GM21515 (cell line): Measurements from ENCODE around the gene PARP16.
A peak's percentile ranks its signal among the peaks of the same experiment; 100 is the strongest.

Source experiments
- ATAC-seq: cut with Tn5 transposase; IDR thresholded peaks from one replicate; pipeline ENCODE4 v1.9.1; 2021; ENCODE audit not compliant: unreplicated experiment

PARP16 gene

GRCh38 chr15:65312400-65312916 is 25.8 kb upstream of the PARP16 start:
- ATAC-seq, result no peak

- no peak for ATAC-seq
Observed at GRCh38 chr15:65311760-65312159, 25.1 kb upstream of the PARP16 start.

- ATAC-seq, result no peak
Observed at GRCh38 chr15:65310431-65311137, 23.9 kb upstream of the PARP16 start.

GRCh38 chr15:65309882-65310418 is 23.3 kb upstream of the PARP16 start:
- no peak for ATAC-seq

- no peak for ATAC-seq
Observed at GRCh38 chr15:65307978-65308377, 21.3 kb upstream of the PARP16 start.

GRCh38 chr15:65306551-65306950 is 19.9 kb upstream of the PARP16 start:
- no peak for ATAC-seq

GRCh38 chr15:65305776-65306175 is 19.1 kb upstream of the PARP16 start:
- no peak for ATAC-seq

- peak; percentile 2 for ATAC-seq
Observed at GRCh38 chr15:65305150-65305758, 18.6 kb upstream of the PARP16 start.

GRCh38 chr15:65304381-65305149 is 17.9 kb upstream of the PARP16 start, which contains the start of gene RNU5B-1:
Gene RNU5B-1, plus strand, starts transcription at chr15:65304677.
- peak; percentile 54 for ATAC-seq

GRCh38 chr15:65303687-65304380 is 17.2 kb upstream of the PARP16 start:
- peak; percentile 6 for ATAC-seq

- ATAC-seq, result no peak
Observed at GRCh38 chr15:65302061-65302460, 15.4 kb upstream of the PARP16 start.

- no peak for ATAC-seq
Observed at GRCh38 chr15:65300924-65301441, 14.3 kb upstream of the PARP16 start.

- ATAC-seq, result no peak
Observed at GRCh38 chr15:65298731-65299130, 12.0 kb upstream of the PARP16 start.

- ATAC-seq, result no peak
Observed at GRCh38 chr15:65292938-65293518, 6.3 kb upstream of the PARP16 start.

GRCh38 chr15:65290228-65290627 is 3.5 kb upstream of the PARP16 start:
- ATAC-seq, result no peak

- ATAC-seq, result no peak
Observed at GRCh38 chr15:65289261-65289854, 2.7 kb upstream of the PARP16 start.

GRCh38 chr15:65287520-65287855 is 805 bp upstream of the PARP16 start:
- ATAC-seq, result no peak

- ATAC-seq, result peak; percentile 19
Observed at GRCh38 chr15:65286069-65286703, 497 bp downstream of the PARP16 start.

GRCh38 chr15:65285291-65286068 is 1.2 kb downstream of the PARP16 start:
- no peak for ATAC-seq
